WTC11 (cell line): ENCODE measurements around the gene DISP2. TPM values are rescaled to one million over a fixed set of nuclear protein-coding genes. Genes with fewer than 3 reads are reported as not detected.

Experiments used
- ATAC-seq: fragments of 200-7000 bp; cut with Tn5 transposase; 2 replicates; pipeline ENCODE4 v1.10.0; 2021; ENCODE audit warnings: mild to moderate bottlenecking, moderate library complexity
- CTCF ChIA-PET: fragments of 300-600 bp; sonication (Branson Sonifier 250); formaldehyde crosslinking; loops from one replicate; lab custom pipeline; 2021; ENCODE audit warnings: antibody characterized with exemption; lab: Charles Lee
- POLR2A ChIA-PET: fragments of 350-600 bp; sonication (Branson Sonifier 250); formaldehyde crosslinking; loops from one replicate; lab custom pipeline; 2021; ENCODE audit warnings: antibody characterized with exemption; lab: Charles Lee
- DNase-seq: peaks from one replicate; pipeline ENCODE4 v3.0.0; 2021; ENCODE audit warnings: low spot score
- H3K27ac Mint-ChIP-seq: 2 replicates; pipeline ENCODE4 v1.8.0; 2021; ENCODE audit warnings: mixed read lengths
- H3K27me3 Mint-ChIP-seq: 2 replicates; pipeline ENCODE4 v1.8.0; 2021; ENCODE audit warnings: low read depth, mild to moderate bottlenecking, moderate library complexity, mixed read lengths
- H3K36me3 Mint-ChIP-seq: 2 replicates; pipeline ENCODE4 v1.8.0; 2021; ENCODE audit warnings: mixed read lengths
- H3K4me1 Mint-ChIP-seq: 2 replicates; pipeline ENCODE4 v1.8.0; 2022; ENCODE audit warnings: mixed read lengths
- H3K4me3 Mint-ChIP-seq: 2 replicates; pipeline ENCODE4 v1.8.0; 2021; ENCODE audit warnings: mild to moderate bottlenecking, moderate library complexity, mixed read lengths
- H3K9me3 Mint-ChIP-seq: 2 replicates; pipeline ENCODE4 v1.8.0; 2021; ENCODE audit warnings: mixed read lengths
- ATF3 ChIP-seq: sonication (generic); formaldehyde crosslinking; conservative IDR thresholded peaks from 2 replicates; pipeline ENCODE4 v1.8.1; 2022; ENCODE audit warnings: mild to moderate bottlenecking, missing genetic modification reagents
- CREM ChIP-seq: sonication (generic); formaldehyde crosslinking; IDR thresholded peaks from 2 replicates; pipeline ENCODE4 v1.8.1; 2022; ENCODE audit warnings: mild to moderate bottlenecking, missing genetic modification reagents, moderate library complexity
- FOXP1 ChIP-seq: sonication (generic); formaldehyde crosslinking; IDR thresholded peaks from 2 replicates; pipeline ENCODE4 v1.8.0; 2022; ENCODE audit warnings: missing genetic modification reagents, mild to moderate bottlenecking, moderate library complexity, borderline replicate concordance
- GABPB1 ChIP-seq: sonication (generic); formaldehyde crosslinking; IDR thresholded peaks from 2 replicates; pipeline ENCODE4 v1.8.1; 2023; ENCODE audit warnings: mild to moderate bottlenecking, missing genetic modification reagents
- GTF2I ChIP-seq: fragments of 250-450 bp; sonication (Bioruptor Pico); conservative IDR thresholded peaks from 2 replicates; pipeline ENCODE4 v1.4.0; 2021; ENCODE audit warnings: mild to moderate bottlenecking
- NFE2L1 ChIP-seq: sonication (generic); formaldehyde crosslinking; IDR thresholded peaks from 2 replicates; pipeline ENCODE4 v1.8.1; 2023; ENCODE audit warnings: missing genetic modification reagents
- NR1H2 ChIP-seq: sonication (generic); formaldehyde crosslinking; IDR thresholded peaks from 2 replicates; pipeline ENCODE4 v1.9.0; 2021; ENCODE audit warnings: mild to moderate bottlenecking, moderate library complexity, missing genetic modification reagents
- NR2C2 ChIP-seq: sonication (generic); formaldehyde crosslinking; IDR thresholded peaks from 2 replicates; pipeline ENCODE4 v1.8.0; 2022; ENCODE audit warnings: mild to moderate bottlenecking, missing genetic modification reagents
- PREB ChIP-seq: sonication (generic); formaldehyde crosslinking; IDR thresholded peaks from 2 replicates; pipeline ENCODE4 v1.8.1; 2022; ENCODE audit warnings: mild to moderate bottlenecking, missing genetic modification reagents, moderate library complexity, borderline replicate concordance
- RORB ChIP-seq: fragments of 250-450 bp; sonication (Bioruptor Pico); IDR thresholded peaks from 2 replicates; pipeline ENCODE4 v1.9.0; 2021; ENCODE audit warnings: mild to moderate bottlenecking
- SMAD3 ChIP-seq: sonication (generic); formaldehyde crosslinking; IDR thresholded peaks from 2 replicates; pipeline ENCODE4 v1.8.0; 2022; ENCODE audit warnings: missing genetic modification reagents, mild to moderate bottlenecking, borderline replicate concordance
- SMAD4 ChIP-seq: sonication (generic); formaldehyde crosslinking; IDR thresholded peaks from 2 replicates; pipeline ENCODE4 v1.8.0; 2022; ENCODE audit warnings: mild to moderate bottlenecking, missing genetic modification reagents
- SOX15 ChIP-seq: fragments of 250-450 bp; sonication (Bioruptor Pico); IDR thresholded peaks from 2 replicates; pipeline ENCODE4 v1.9.0; 2021; ENCODE audit warnings: mild to moderate bottlenecking
- USF1 ChIP-seq: sonication (generic); formaldehyde crosslinking; IDR thresholded peaks from 2 replicates; pipeline ENCODE4 v1.8.0; 2022; ENCODE audit warnings: mild to moderate bottlenecking, missing genetic modification reagents
- ZNF317 ChIP-seq: sonication (generic); formaldehyde crosslinking; IDR thresholded peaks from 2 replicates; pipeline ENCODE4 v1.8.1; 2023; ENCODE audit warnings: low read depth, mild to moderate bottlenecking, moderate library complexity, missing genetic modification reagents, borderline replicate concordance
- ZNF396 ChIP-seq: fragments of 250-450 bp; sonication (Bioruptor Pico); IDR thresholded peaks from 2 replicates; pipeline ENCODE4 v1.8.0; 2021; ENCODE audit warnings: mild to moderate bottlenecking, moderate library complexity, borderline replicate concordance
- ZNF416 ChIP-seq: fragments of 250-450 bp; sonication (Bioruptor Pico); IDR thresholded peaks from 2 replicates; pipeline ENCODE4 v1.9.0; 2021; ENCODE audit warnings: mild to moderate bottlenecking, inconsistent platforms
- ZNF425 ChIP-seq: fragments of 250-450 bp; sonication (Bioruptor Pico); conservative IDR thresholded peaks from 2 replicates; pipeline ENCODE4 v1.9.0; 2021; ENCODE audit warnings: mild to moderate bottlenecking
- ZNF671 ChIP-seq: fragments of 250-450 bp; sonication (Bioruptor Pico); IDR thresholded peaks from 2 replicates; pipeline ENCODE4 v1.8.0; 2021; ENCODE audit warnings: mild to moderate bottlenecking
- total RNA-seq: library from RNA; stranded (reverse); gene quantifications from 3 replicates; pipeline ENCODE4 v1.2.3, GENCODE V29; 2021
- TF ChIP-seq, protein P1 (sequence below): sonication (generic); formaldehyde crosslinking; IDR thresholded peaks from 2 replicates; pipeline ENCODE4 v1.8.0; 2023; ENCODE audit warnings: mild to moderate bottlenecking, missing genetic modification reagents
- TF ChIP-seq, protein P2 (sequence below): sonication (generic); formaldehyde crosslinking; IDR thresholded peaks from 2 replicates; pipeline ENCODE4 v1.8.0; 2022; ENCODE audit warnings: mild to moderate bottlenecking, missing genetic modification reagents
- TF ChIP-seq, protein P3 (sequence below): sonication (generic); formaldehyde crosslinking; IDR thresholded peaks from 2 replicates; pipeline ENCODE4 v1.8.1; 2022; ENCODE audit warnings: mild to moderate bottlenecking, moderate library complexity, missing genetic modification reagents

Gene DISP2
- total RNA-seq, 1 experiment from 2014 or later, result 3.5 TPM

DNA sequence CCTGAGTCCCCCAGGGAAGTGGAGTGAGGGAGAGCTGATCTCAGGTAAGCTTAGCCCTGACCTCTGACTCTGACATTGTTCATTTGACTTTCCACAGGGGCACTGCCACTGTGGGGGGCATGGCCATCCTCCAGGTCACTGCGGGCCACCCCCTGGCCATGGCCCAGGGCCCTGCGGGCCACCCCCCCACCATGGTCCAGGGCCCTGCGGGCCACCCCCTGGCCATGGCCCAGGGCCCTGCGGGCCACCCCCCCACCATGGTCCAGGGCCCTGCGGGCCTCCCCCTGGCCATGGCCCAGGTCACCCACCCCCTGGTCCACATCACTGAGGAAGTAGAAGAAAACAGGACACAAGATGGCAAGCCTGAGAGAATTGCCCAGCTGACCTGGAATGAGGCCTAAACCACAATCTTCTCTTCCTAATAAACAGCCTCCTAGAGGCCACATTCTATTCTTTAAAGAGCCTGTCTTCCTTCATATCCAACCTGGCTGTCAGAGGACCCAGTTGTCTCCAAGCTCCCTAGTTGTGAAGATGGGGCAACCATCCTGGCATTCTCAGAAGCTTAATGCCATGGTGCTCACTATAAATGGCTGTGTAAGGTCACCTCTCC lies 1.9 kb upstream of the DISP2 start:
- POLR2A ChIA-PET, result interaction anchor here (1.0 kb wide), 1 partner anchor 26 kb away, joined by 3 read pairs; the partner anchor contains the start of gene KNSTRN
- H3K27me3 Mint-ChIP-seq, result peaks cover 27% of the 10 kb centered on the region
- no peak for DNase-seq
- TF ChIP-seq, protein P1, sequence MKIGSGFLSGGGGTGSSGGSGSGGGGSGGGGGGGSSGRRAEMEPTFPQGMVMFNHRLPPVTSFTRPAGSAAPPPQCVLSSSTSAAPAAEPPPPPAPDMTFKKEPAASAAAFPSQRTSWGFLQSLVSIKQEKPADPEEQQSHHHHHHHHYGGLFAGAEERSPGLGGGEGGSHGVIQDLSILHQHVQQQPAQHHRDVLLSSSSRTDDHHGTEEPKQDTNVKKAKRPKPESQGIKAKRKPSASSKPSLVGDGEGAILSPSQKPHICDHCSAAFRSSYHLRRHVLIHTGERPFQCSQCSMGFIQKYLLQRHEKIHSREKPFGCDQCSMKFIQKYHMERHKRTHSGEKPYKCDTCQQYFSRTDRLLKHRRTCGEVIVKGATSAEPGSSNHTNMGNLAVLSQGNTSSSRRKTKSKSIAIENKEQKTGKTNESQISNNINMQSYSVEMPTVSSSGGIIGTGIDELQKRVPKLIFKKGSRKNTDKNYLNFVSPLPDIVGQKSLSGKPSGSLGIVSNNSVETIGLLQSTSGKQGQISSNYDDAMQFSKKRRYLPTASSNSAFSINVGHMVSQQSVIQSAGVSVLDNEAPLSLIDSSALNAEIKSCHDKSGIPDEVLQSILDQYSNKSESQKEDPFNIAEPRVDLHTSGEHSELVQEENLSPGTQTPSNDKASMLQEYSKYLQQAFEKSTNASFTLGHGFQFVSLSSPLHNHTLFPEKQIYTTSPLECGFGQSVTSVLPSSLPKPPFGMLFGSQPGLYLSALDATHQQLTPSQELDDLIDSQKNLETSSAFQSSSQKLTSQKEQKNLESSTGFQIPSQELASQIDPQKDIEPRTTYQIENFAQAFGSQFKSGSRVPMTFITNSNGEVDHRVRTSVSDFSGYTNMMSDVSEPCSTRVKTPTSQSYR (CRISPR knock-in tag), result no peak
- TF ChIP-seq SOX15 (CRISPR knock-in tag) (no peak), ZNF671 (CRISPR knock-in tag) (no peak), RORB (CRISPR knock-in tag) (no peak), USF1 (CRISPR knock-in tag) (no peak), SMAD3 (no peak), ZNF425 (CRISPR knock-in tag) (no peak), NFE2L1 (CRISPR knock-in tag) (no peak)
- TF ChIP-seq, protein P2, sequence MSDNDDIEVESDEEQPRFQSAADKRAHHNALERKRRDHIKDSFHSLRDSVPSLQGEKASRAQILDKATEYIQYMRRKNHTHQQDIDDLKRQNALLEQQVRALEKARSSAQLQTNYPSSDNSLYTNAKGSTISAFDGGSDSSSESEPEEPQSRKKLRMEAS, result no peak
- TF ChIP-seq, protein P3, sequence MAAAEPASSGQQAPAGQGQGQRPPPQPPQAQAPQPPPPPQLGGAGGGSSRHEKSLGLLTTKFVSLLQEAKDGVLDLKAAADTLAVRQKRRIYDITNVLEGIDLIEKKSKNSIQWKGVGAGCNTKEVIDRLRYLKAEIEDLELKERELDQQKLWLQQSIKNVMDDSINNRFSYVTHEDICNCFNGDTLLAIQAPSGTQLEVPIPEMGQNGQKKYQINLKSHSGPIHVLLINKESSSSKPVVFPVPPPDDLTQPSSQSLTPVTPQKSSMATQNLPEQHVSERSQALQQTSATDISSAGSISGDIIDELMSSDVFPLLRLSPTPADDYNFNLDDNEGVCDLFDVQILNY, result no peak
- TF ChIP-seq, all 79 proteins: peak for 0
- ATAC-seq, result no peak
- H3K36me3 Mint-ChIP-seq, result no peaks in the 10 kb centered on the region
- CTCF ChIA-PET, result interaction anchor here (1.3 to 7.2 kb wide), 5 partner anchors 12 to 81 kb away, joined by 4 to 63 read pairs (median 12); partner anchors contain the start of gene CCDC9B
- H3K4me3 Mint-ChIP-seq, result no peak overlapping the region
- no peak overlapping the region for H3K27ac Mint-ChIP-seq
- H3K4me1 Mint-ChIP-seq, result peaks cover 32% of the 10 kb centered on the region
- no peaks in the 10 kb centered on the region for H3K9me3 Mint-ChIP-seq

- H3K4me1 Mint-ChIP-seq, result peaks cover 32% of the 10 kb centered on the region
- ChIA-PET POLR2A (interaction anchor here (0.9 kb wide), 1 partner anchor 9 kb away, joined by 3 read pairs; no protein-coding TSS in a partner anchor), CTCF (interaction anchor here (1.0 to 7.2 kb wide), 8 partner anchors 10 to 83 kb away, joined by 3 to 63 read pairs (median 8); no protein-coding TSS in a partner anchor)
- no peaks in the 10 kb centered on the region for H3K36me3 Mint-ChIP-seq
- no peak overlapping the region for H3K27ac Mint-ChIP-seq
- peak overlapping the region; percentile 72 for H3K4me3 Mint-ChIP-seq
- H3K9me3 Mint-ChIP-seq, result no peaks in the 10 kb centered on the region
- TF ChIP-seq NR2C2 (CRISPR knock-in tag), result no peak
- no peak for TF ChIP-seq GTF2I
- no peak for TF ChIP-seq ZNF317 (CRISPR knock-in tag)
- no peak for TF ChIP-seq ZNF416 (CRISPR knock-in tag)
- TF ChIP-seq FOXP1, result no peak
- TF ChIP-seq GABPB1, result no peak
- no peak for TF ChIP-seq ATF3
- no peak for TF ChIP-seq PREB (CRISPR knock-in tag)
- no peak for TF ChIP-seq CREM (CRISPR knock-in tag)
- no peak for TF ChIP-seq ZNF671 (CRISPR knock-in tag)
- no peak for TF ChIP-seq SMAD4
- no peak for TF ChIP-seq NR1H2
- TF ChIP-seq ZNF396, result no peak
- no peak for TF ChIP-seq SOX15 (CRISPR knock-in tag)
- DNase-seq (no peak), ATAC-seq (no peak)
- H3K27me3 Mint-ChIP-seq, result peaks cover 30% of the 10 kb centered on the region
Measured at GRCh38 chr15:40357246-40357645, 773 bp upstream of the DISP2 start.
